ENCODE data around the gene FOXL2. TPM values are rescaled to one million over a fixed set of nuclear protein-coding genes. Genes with fewer than 3 reads are reported as not detected.
A peak's percentile ranks its signal among the peaks of the same experiment; 100 is the strongest.

The FOXL2 gene
- total and polyA plus RNA-seq, 9 of the 15 experiments (the other 6 are each of a cell fraction or from before 2014, with no cell fraction given) = 0.27 to 22.1 (median 3.2) TPM

GRCh38 chr3:138946663-138947494 lies at the start of gene FOXL2, which contains the start of gene FOXL2NB (continued):
- TF ChIP-seq ZBTB34 (CRISPR knock-in tag; IDR thresholded peaks at IDR 0.05) (no peak), RCOR1 (IDR thresholded peaks at IDR 0.05; ENCODE audit: borderline replicate concordance in 1 of 2, low read depth in 2 of 2, low read length in 2 of 2) (peak in 1 of 2 experiments; percentile 30; a peak in 1 of 4 replicates), POLR2H (tag; IDR thresholded peaks at IDR 0.05; ENCODE audit: low read depth) (peak; percentile 76), HMGN3 (IDR thresholded peaks at IDR 0.05; ENCODE audit: borderline replicate concordance, extremely low read depth, insufficient read length, low read depth, low read length) (peak; percentile 73), PRDM10 (IDR thresholded peaks at IDR 0.05; ENCODE audit: partially characterized antibody) (peak; percentile 80), PHF8 (IDR thresholded peaks at IDR 0.05; ENCODE audit: borderline replicate concordance, low read length) (peak; percentile 64; the same call in 1 of the 2 replicates), KLF16 (IDR thresholded peaks at IDR 0.05) (no peak), CTCFL (IDR thresholded peaks at IDR 0.05; ENCODE audit: borderline replicate concordance, insufficient read depth, low read depth, low read length, poor library complexity, severe bottlenecking) (no peak), ELF1 (tag; IDR thresholded peaks at IDR 0.05) (peak; percentile 64), ZNF282 (CRISPR knock-in tag; IDR thresholded peaks at IDR 0.05) (no peak), ELF2 (CRISPR knock-in tag; IDR thresholded peaks at IDR 0.05) (no peak), ZNF449 (CRISPR knock-in tag; IDR thresholded peaks at IDR 0.05) (no peak), CCNT2 (IDR thresholded peaks at IDR 0.05; ENCODE audit: borderline replicate concordance, extremely low read depth, insufficient read length, low read depth, low read length) (peak; percentile 21), HINFP (tag; conservative IDR thresholded peaks at IDR 0.05; ENCODE audit: low read depth) (no peak), ZNF311 (CRISPR knock-in tag; IDR thresholded peaks at IDR 0.05) (no peak)
